WTC11 (cell line): ENCODE measurements around the gene ZNF276. TPM values are rescaled to one million over a fixed set of nuclear protein-coding genes. Genes with fewer than 3 reads are reported as not detected.

Source experiments
- ATAC-seq: fragments of 200-7000 bp; cut with Tn5 transposase; 2 replicates; pipeline ENCODE4 v1.10.0; 2021; ENCODE audit warnings: mild to moderate bottlenecking, moderate library complexity
- CTCF ChIA-PET: fragments of 300-600 bp; sonication (Branson Sonifier 250); formaldehyde crosslinking; loops from one replicate; lab custom pipeline; 2021; ENCODE audit warnings: antibody characterized with exemption; lab: Charles Lee
- POLR2A ChIA-PET: fragments of 350-600 bp; sonication (Branson Sonifier 250); formaldehyde crosslinking; loops from one replicate; lab custom pipeline; 2021; ENCODE audit warnings: antibody characterized with exemption; lab: Charles Lee
- DNase-seq: peaks from one replicate; pipeline ENCODE4 v3.0.0; 2021; ENCODE audit warnings: low spot score
- H3K27ac Mint-ChIP-seq: 2 replicates; pipeline ENCODE4 v1.8.0; 2021; ENCODE audit warnings: mixed read lengths
- H3K27me3 Mint-ChIP-seq: 2 replicates; pipeline ENCODE4 v1.8.0; 2021; ENCODE audit warnings: low read depth, mild to moderate bottlenecking, moderate library complexity, mixed read lengths
- H3K36me3 Mint-ChIP-seq: 2 replicates; pipeline ENCODE4 v1.8.0; 2021; ENCODE audit warnings: mixed read lengths
- H3K4me1 Mint-ChIP-seq: 2 replicates; pipeline ENCODE4 v1.8.0; 2022; ENCODE audit warnings: mixed read lengths
- H3K4me3 Mint-ChIP-seq: 2 replicates; pipeline ENCODE4 v1.8.0; 2021; ENCODE audit warnings: mild to moderate bottlenecking, moderate library complexity, mixed read lengths
- H3K9me3 Mint-ChIP-seq: 2 replicates; pipeline ENCODE4 v1.8.0; 2021; ENCODE audit warnings: mixed read lengths
- ATF3 ChIP-seq: sonication (generic); formaldehyde crosslinking; conservative IDR thresholded peaks from 2 replicates; pipeline ENCODE4 v1.8.1; 2022; ENCODE audit warnings: mild to moderate bottlenecking, missing genetic modification reagents
- CBFB ChIP-seq: sonication (generic); formaldehyde crosslinking; IDR thresholded peaks from 2 replicates; pipeline ENCODE4 v1.8.1; 2022; ENCODE audit warnings: mild to moderate bottlenecking, low read depth, missing genetic modification reagents
- CDX4 ChIP-seq: fragments of 250-450 bp; sonication (Bioruptor Pico); IDR thresholded peaks from 2 replicates; pipeline ENCODE4 v1.9.0; 2021; ENCODE audit warnings: moderate library complexity, mild to moderate bottlenecking, inconsistent platforms, borderline replicate concordance
- CREB1 ChIP-seq: sonication (generic); formaldehyde crosslinking; IDR thresholded peaks from 2 replicates; pipeline ENCODE4 v1.8.0; 2023; ENCODE audit warnings: mild to moderate bottlenecking, missing genetic modification reagents
- ETV6 ChIP-seq: sonication (generic); formaldehyde crosslinking; IDR thresholded peaks from 2 replicates; pipeline ENCODE4 v1.8.1; 2022; ENCODE audit warnings: mild to moderate bottlenecking, missing genetic modification reagents
- FOXJ3 ChIP-seq: sonication (generic); formaldehyde crosslinking; IDR thresholded peaks from 2 replicates; pipeline ENCODE4 v1.9.0; 2021; ENCODE audit warnings: missing genetic modification reagents, mild to moderate bottlenecking, borderline replicate concordance
- GRHL2 ChIP-seq: fragments of 250-450 bp; sonication (Bioruptor Pico); IDR thresholded peaks from 2 replicates; pipeline ENCODE4 v1.8.0; 2022; ENCODE audit warnings: mild to moderate bottlenecking, moderate library complexity; ENCODE audit not compliant: insufficient replicate concordance, severe bottlenecking
- GTF2I ChIP-seq: fragments of 250-450 bp; sonication (Bioruptor Pico); conservative IDR thresholded peaks from 2 replicates; pipeline ENCODE4 v1.4.0; 2021; ENCODE audit warnings: mild to moderate bottlenecking
- JAZF1 ChIP-seq: fragments of 250-450 bp; sonication (Bioruptor Pico); IDR thresholded peaks from 2 replicates; pipeline ENCODE4 v1.9.0; 2021; ENCODE audit warnings: moderate library complexity, mild to moderate bottlenecking, inconsistent platforms
- MYBL2 ChIP-seq: sonication (generic); formaldehyde crosslinking; IDR thresholded peaks from 2 replicates; pipeline ENCODE4 v1.8.1; 2023; ENCODE audit warnings: mild to moderate bottlenecking, moderate library complexity, missing genetic modification reagents
- NR2C2 ChIP-seq: sonication (generic); formaldehyde crosslinking; IDR thresholded peaks from 2 replicates; pipeline ENCODE4 v1.8.0; 2022; ENCODE audit warnings: mild to moderate bottlenecking, missing genetic modification reagents
- OVOL2 ChIP-seq: fragments of 250-450 bp; sonication (Bioruptor Pico); IDR thresholded peaks from 2 replicates; pipeline ENCODE4 v1.9.0; 2021; ENCODE audit warnings: mild to moderate bottlenecking, borderline replicate concordance
- PREB ChIP-seq: sonication (generic); formaldehyde crosslinking; IDR thresholded peaks from 2 replicates; pipeline ENCODE4 v1.8.1; 2022; ENCODE audit warnings: mild to moderate bottlenecking, missing genetic modification reagents, moderate library complexity, borderline replicate concordance
- PRRX2 ChIP-seq: fragments of 250-450 bp; sonication (Bioruptor Pico); IDR thresholded peaks from 2 replicates; pipeline ENCODE4 v1.8.0; 2021; ENCODE audit warnings: mild to moderate bottlenecking
- SMAD3 ChIP-seq: sonication (generic); formaldehyde crosslinking; IDR thresholded peaks from 2 replicates; pipeline ENCODE4 v1.8.0; 2022; ENCODE audit warnings: missing genetic modification reagents, mild to moderate bottlenecking, borderline replicate concordance
- STAT6 ChIP-seq: sonication (generic); formaldehyde crosslinking; conservative IDR thresholded peaks from 2 replicates; pipeline ENCODE4 v1.8.1; 2023; ENCODE audit warnings: mild to moderate bottlenecking, low read depth, missing genetic modification reagents, moderate library complexity
- TEAD1 ChIP-seq: sonication (generic); formaldehyde crosslinking; IDR thresholded peaks from 2 replicates; pipeline ENCODE4 v1.8.0; 2022; ENCODE audit warnings: mild to moderate bottlenecking, missing genetic modification reagents
- TP53 ChIP-seq: sonication (generic); formaldehyde crosslinking; IDR thresholded peaks from 2 replicates; pipeline ENCODE4 v1.8.1; 2023; ENCODE audit warnings: mild to moderate bottlenecking, missing genetic modification reagents
- ZNF138 ChIP-seq: sonication (generic); formaldehyde crosslinking; conservative IDR thresholded peaks from 2 replicates; pipeline ENCODE4 v1.8.1; 2022; ENCODE audit warnings: mild to moderate bottlenecking, moderate library complexity, missing genetic modification reagents
- ZNF232 ChIP-seq: sonication (generic); formaldehyde crosslinking; IDR thresholded peaks from 2 replicates; pipeline ENCODE4 v1.8.0; 2022; ENCODE audit warnings: mild to moderate bottlenecking, missing genetic modification reagents
- ZNF671 ChIP-seq: fragments of 250-450 bp; sonication (Bioruptor Pico); IDR thresholded peaks from 2 replicates; pipeline ENCODE4 v1.8.0; 2021; ENCODE audit warnings: mild to moderate bottlenecking
- total RNA-seq: library from RNA; stranded (reverse); gene quantifications from 3 replicates; pipeline ENCODE4 v1.2.3, GENCODE V29; 2021
- TF ChIP-seq, protein P1 (sequence below): fragments of 250-450 bp; sonication (Bioruptor Pico); IDR thresholded peaks from 2 replicates; pipeline ENCODE4 v2.1.2; 2022; ENCODE audit warnings: mild to moderate bottlenecking, moderate library complexity
- TF ChIP-seq, protein P2 (sequence below): sonication (generic); formaldehyde crosslinking; IDR thresholded peaks from 2 replicates; pipeline ENCODE4 v1.8.0; 2023; ENCODE audit warnings: missing genetic modification reagents

The ZNF276 gene
- total RNA-seq, 1 experiment from 2014 or later = 16.6 TPM

GRCh38 chr16:89741342-89742014 is 20.1 kb downstream of the ZNF276 start:
- TF ChIP-seq, protein P1, sequence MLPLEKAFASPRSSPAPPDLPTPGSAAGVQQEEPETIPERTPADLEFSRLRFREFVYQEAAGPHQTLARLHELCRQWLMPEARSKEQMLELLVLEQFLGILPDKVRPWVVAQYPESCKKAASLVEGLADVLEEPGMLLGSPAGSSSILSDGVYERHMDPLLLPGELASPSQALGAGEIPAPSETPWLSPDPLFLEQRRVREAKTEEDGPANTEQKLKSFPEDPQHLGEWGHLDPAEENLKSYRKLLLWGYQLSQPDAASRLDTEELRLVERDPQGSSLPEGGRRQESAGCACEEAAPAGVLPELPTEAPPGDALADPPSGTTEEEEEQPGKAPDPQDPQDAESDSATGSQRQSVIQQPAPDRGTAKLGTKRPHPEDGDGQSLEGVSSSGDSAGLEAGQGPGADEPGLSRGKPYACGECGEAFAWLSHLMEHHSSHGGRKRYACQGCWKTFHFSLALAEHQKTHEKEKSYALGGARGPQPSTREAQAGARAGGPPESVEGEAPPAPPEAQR (CRISPR knock-in tag) = no peak
- TF ChIP-seq STAT6 (CRISPR knock-in tag) (no peak), CDX4 (no peak), MYBL2 (CRISPR knock-in tag) (no peak), ATF3 (CRISPR knock-in tag) (no peak), JAZF1 (CRISPR knock-in tag) (no peak), CREB1 (CRISPR knock-in tag) (no peak), GTF2I (CRISPR knock-in tag) (no peak), ETV6 (CRISPR knock-in tag) (no peak), ZNF232 (CRISPR knock-in tag) (no peak), ZNF671 (CRISPR knock-in tag) (no peak), SMAD3 (CRISPR knock-in tag) (no peak), CBFB (CRISPR knock-in tag) (no peak), TP53 (CRISPR knock-in tag) (no peak), GRHL2 (CRISPR knock-in tag) (no peak), OVOL2 (CRISPR knock-in tag) (no peak), PRRX2 (CRISPR knock-in tag) (no peak)
- TF ChIP-seq, protein P2, sequence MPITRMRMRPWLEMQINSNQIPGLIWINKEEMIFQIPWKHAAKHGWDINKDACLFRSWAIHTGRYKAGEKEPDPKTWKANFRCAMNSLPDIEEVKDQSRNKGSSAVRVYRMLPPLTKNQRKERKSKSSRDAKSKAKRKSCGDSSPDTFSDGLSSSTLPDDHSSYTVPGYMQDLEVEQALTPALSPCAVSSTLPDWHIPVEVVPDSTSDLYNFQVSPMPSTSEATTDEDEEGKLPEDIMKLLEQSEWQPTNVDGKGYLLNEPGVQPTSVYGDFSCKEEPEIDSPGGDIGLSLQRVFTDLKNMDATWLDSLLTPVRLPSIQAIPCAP (CRISPR knock-in tag) = no peak
- H3K36me3 Mint-ChIP-seq = peaks cover 73% of the 10 kb centered on the region
- H3K4me3 Mint-ChIP-seq = no peak overlapping the region
- ATAC-seq (no peak), DNase-seq (no peak)
- CTCF ChIA-PET = interaction anchor here (1.1 to 1.9 kb wide), 2 partner anchors 36 to 41 kb away, joined by 4 to 6 read pairs; no protein-coding TSS in a partner anchor
- H3K9me3 Mint-ChIP-seq = no peaks in the 10 kb centered on the region
- H3K4me1 Mint-ChIP-seq = no peaks in the 10 kb centered on the region
- POLR2A ChIA-PET = interaction anchor here (0.6 kb wide), 1 partner anchor 29 kb away, joined by 3 read pairs; no protein-coding TSS in a partner anchor
- H3K27me3 Mint-ChIP-seq = no peaks in the 10 kb centered on the region
- H3K27ac Mint-ChIP-seq = no peak overlapping the region

DNA sequence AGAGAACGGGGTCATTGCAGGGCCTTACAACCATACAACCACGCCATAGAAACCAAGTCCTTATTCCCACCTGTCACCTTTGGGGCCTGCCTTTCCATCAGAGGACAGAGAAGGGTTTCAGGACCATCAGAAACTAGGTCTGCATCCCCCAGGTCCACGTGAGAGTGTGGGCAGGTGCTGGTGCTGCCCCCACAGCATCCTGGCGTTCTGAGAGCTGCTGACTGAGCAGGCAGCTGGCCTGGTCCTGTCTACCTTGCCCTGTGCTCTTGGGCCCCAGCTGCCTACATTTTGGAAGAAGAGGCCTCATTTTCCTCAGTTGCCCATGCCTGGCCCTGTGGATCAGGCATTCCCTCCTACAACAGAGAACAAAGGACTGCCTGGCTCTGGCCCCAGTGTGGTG is 21.6 kb downstream of the ZNF276 start:
- DNase-seq = no peak
- H3K4me3 Mint-ChIP-seq = no peak overlapping the region
- ChIA-PET CTCF (interaction anchor here (0.9 to 1.9 kb wide), 2 partner anchors 37 to 118 kb away, joined by 3 to 6 read pairs; no protein-coding TSS in a partner anchor), POLR2A (no interaction called here)
- ATAC-seq = no peak
- H3K27me3 Mint-ChIP-seq = no peaks in the 10 kb centered on the region
- H3K27ac Mint-ChIP-seq = peak overlapping the region; percentile 70; the same call in 1 of the 2 replicates
- H3K4me1 Mint-ChIP-seq = no peaks in the 10 kb centered on the region
- no peaks in the 10 kb centered on the region for H3K9me3 Mint-ChIP-seq
- H3K36me3 Mint-ChIP-seq = peaks cover 72% of the 10 kb centered on the region
- TF ChIP-seq FOXJ3 (CRISPR knock-in tag) (no peak), GTF2I (CRISPR knock-in tag) (no peak), PREB (no peak), ZNF138 (CRISPR knock-in tag) (no peak), TEAD1 (no peak), STAT6 (CRISPR knock-in tag) (no peak), ZNF671 (CRISPR knock-in tag) (no peak), NR2C2 (CRISPR knock-in tag) (no peak)
- TF ChIP-seq, protein P1 (CRISPR knock-in tag) = no peak
